CD14-positive monocyte (primary cell): ENCODE results near the gene AGXT. TPM values are rescaled to one million over a fixed set of nuclear protein-coding genes. Genes with fewer than 3 reads are reported as not detected.
A peak's percentile ranks its signal among the peaks of the same experiment; 100 is the strongest.

Experiments used
- DNase-seq, 3 donors: peaks; one replicate each; pipeline ENCODE4 v3.0.0-alpha.2; 2011 to 2022
- H2AFZ ChIP-seq: 2 replicates; pipeline ENCODE4 v1.6.0; 2012; ENCODE audit warnings: mild to moderate bottlenecking, low read depth, low read length, inconsistent platforms; ENCODE audit not compliant: insufficient read depth, poor library complexity, severe bottlenecking
- H3K27ac ChIP-seq, 2 donors: 1 replicate in 1 of 2; 2 replicates in 1 of 2; pipeline ENCODE4 v1.5.1; 2012 to 2013; ENCODE audit warnings: low read length in 2 of 2, control low read depth in 1 of 2, inconsistent platforms in 1 of 2, low read depth in 1 of 2, mild to moderate bottlenecking in 1 of 2
- H3K27me3 ChIP-seq, 2 donors: one replicate each; pipeline versions ENCODE4 v1.6.0 to v1.6.1; 2011 to 2013; ENCODE audit warnings: low read length in 2 of 2; ENCODE audit not compliant: control insufficient read depth in 2 of 2, insufficient read depth in 2 of 2
- H3K36me3 ChIP-seq, 2 donors: replicated peaks in 1 of 2; 1 replicate in 1 of 2; 2 replicates in 1 of 2; pipeline versions ENCODE4 v1.5.1 to v1.6.1; 2012 to 2013; ENCODE audit warnings: low read length in 2 of 2, control low read depth in 1 of 2, inconsistent platforms in 1 of 2, mild to moderate bottlenecking in 1 of 2; ENCODE audit not compliant: insufficient read depth in 2 of 2, control insufficient read depth in 1 of 2
- H3K4me1 ChIP-seq, 2 donors: 1 replicate in 1 of 2; 2 replicates in 1 of 2; pipeline versions ENCODE4 v1.5.1 to v1.6.1; 2012 to 2013; ENCODE audit warnings: low read length in 2 of 2, control low read depth in 1 of 2, inconsistent platforms in 1 of 2, mild to moderate bottlenecking in 1 of 2, moderate library complexity in 1 of 2; ENCODE audit not compliant: insufficient read depth in 2 of 2, control insufficient read depth in 1 of 2
- H3K4me2 ChIP-seq: replicated peaks from 2 replicates; pipeline ENCODE3; 2012; ENCODE audit warnings: low read length, moderate library complexity, mild to moderate bottlenecking; ENCODE audit not compliant: poor library complexity, severe bottlenecking; ENCODE audit errors: extremely low read depth
- H3K4me3 ChIP-seq, 3 experiments: fragments of 200-600 bp in 1 of 3; sonication (generic) in 1 of 3; replicated peaks in 1 of 3; 1 replicate in 2 of 3; 2 replicates in 1 of 3; pipeline ENCODE4 v1.5.1; 2011 to 2013; ENCODE audit warnings: low read length in 3 of 3, mild to moderate bottlenecking in 3 of 3, control low read depth in 2 of 3, low read depth in 2 of 3, inconsistent platforms in 1 of 3, moderate library complexity in 1 of 3
- H3K79me2 ChIP-seq: 2 replicates; pipeline ENCODE4 v1.6.0; 2012; ENCODE audit warnings: mild to moderate bottlenecking, control low read depth, inconsistent platforms, low read length, moderate library complexity; ENCODE audit not compliant: insufficient read depth
- H3K9ac ChIP-seq: 2 replicates; pipeline ENCODE4 v1.6.0; 2017; ENCODE audit warnings: low read length, mild to moderate bottlenecking; ENCODE audit not compliant: insufficient read depth, poor library complexity, severe bottlenecking
- H3K9me3 ChIP-seq, 2 donors: replicated peaks in 1 of 2; 1 replicate in 1 of 2; 2 replicates in 1 of 2; pipeline versions ENCODE4 v1.5.1 to v1.6.1; 2012 to 2013; ENCODE audit warnings: low read length in 2 of 2, control low read depth in 1 of 2; ENCODE audit not compliant: control insufficient read depth in 1 of 2, insufficient read depth in 1 of 2
- H4K20me1 ChIP-seq: 2 replicates; pipeline ENCODE4 v1.6.0; 2012; ENCODE audit warnings: mild to moderate bottlenecking, low read length, control low read depth, moderate library complexity; ENCODE audit not compliant: insufficient read depth
- H3K27ac Mint-ChIP-seq, 7 donors: one replicate each; pipeline ENCODE4 v1.8.0; 2020; ENCODE audit warnings: mild to moderate bottlenecking in 7 of 7, mixed read lengths in 7 of 7, moderate library complexity in 6 of 7, inconsistent platforms in 2 of 7
- H3K27me3 Mint-ChIP-seq, 3 donors: one replicate each; pipeline ENCODE4 v1.8.0; 2021 to 2022; ENCODE audit warnings: low read depth in 3 of 3, mild to moderate bottlenecking in 3 of 3, mixed read lengths in 3 of 3, moderate library complexity in 3 of 3, inconsistent platforms in 1 of 3
- H3K36me3 Mint-ChIP-seq, 2 donors: one replicate each; pipeline ENCODE4 v1.8.0; 2020; ENCODE audit warnings: mixed read lengths in 2 of 2, inconsistent platforms in 1 of 2, mild to moderate bottlenecking in 1 of 2
- H3K4me1 Mint-ChIP-seq: one replicate; pipeline ENCODE4 v1.8.0; 2020; ENCODE audit warnings: mild to moderate bottlenecking, mixed read lengths
- H3K4me3 Mint-ChIP-seq, 2 donors: one replicate each; pipeline ENCODE4 v1.8.0; 2020; ENCODE audit warnings: mild to moderate bottlenecking in 2 of 2, mixed read lengths in 2 of 2, moderate library complexity in 1 of 2
- H3K9me3 Mint-ChIP-seq, 7 donors: one replicate each; pipeline ENCODE4 v1.8.0; 2020 to 2022; ENCODE audit warnings: mixed read lengths in 7 of 7, mild to moderate bottlenecking in 6 of 7, moderate library complexity in 6 of 7, inconsistent platforms in 2 of 7
- WGBS: methylation state at CpG from one replicate; pipeline ENCODE4 v1.1.5; 2013; ENCODE audit warnings: missing lambda C conversion rate; ENCODE audit not compliant: insufficient coverage; 5-methylcytosine and 5-hydroxymethylcytosine counted together
- intact Hi-C, 2 donors: fragments of 100-400 bp; cut with micrococcal nuclease; formaldehyde crosslinking; loops; one replicate each; pipeline versions ENCODE4 v1.15.0 to v1.15.1; 2023
- polyA plus RNA-seq, 3 donors: library from polyadenylated mRNA; depleted of rRNA in 1 of 3; unstranded in 2 of 3; stranded (reverse) in 1 of 3; fragments of 300-500 nt in 2 of 3; fragments of >200 nt in 1 of 3; fragmentation: Illumina TruSeq in 2 of 3; gene quantifications; 1 replicate in 2 of 3; 2 replicates in 1 of 3; pipeline ENCODE4 v1.2.3, GENCODE V29; 2012 to 2021
- TF ChIP-seq, protein P1 (sequence below): fragments of 200-600 bp; IDR thresholded peaks from one replicate; pipeline ENCODE4 v1.8.0; 2022; ENCODE audit warnings: antibody characterized with exemption, mild to moderate bottlenecking

Gene AGXT
- polyA plus RNA-seq, 3 donors, result not detected

DNA sequence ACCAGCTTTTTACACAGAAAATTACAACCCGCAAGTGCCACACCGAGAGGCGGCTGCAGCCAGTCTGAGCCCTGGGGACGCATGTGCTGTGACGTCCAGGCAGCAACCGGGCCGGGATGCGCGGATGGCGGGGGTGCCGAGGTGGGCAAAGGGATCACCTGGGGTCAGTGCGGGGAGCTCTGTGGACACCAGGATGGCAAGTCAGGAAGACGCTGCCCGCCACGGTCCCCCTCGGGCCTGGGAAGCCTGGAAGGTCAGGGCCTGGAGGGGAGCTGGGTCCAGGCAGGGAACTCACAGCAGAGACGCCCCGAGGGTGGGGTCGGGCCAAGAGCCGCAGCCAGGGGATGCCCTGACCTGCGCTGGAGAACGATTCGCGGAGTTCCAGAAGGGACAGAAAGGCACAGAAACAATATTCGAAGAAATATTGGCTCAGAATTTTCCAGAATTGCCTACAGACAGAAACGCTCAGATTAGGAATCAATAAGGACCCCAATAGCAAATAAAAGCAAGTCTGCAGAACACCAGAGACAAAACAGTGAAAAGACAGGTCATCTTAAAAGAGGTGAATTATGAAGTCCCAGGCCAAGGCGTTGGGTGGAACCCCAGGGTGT lies 36.9 kb upstream of the AGXT start:
- peaks cover 7 to 14% of the 10 kb centered on the region in 2 donors for H3K4me1 ChIP-seq
- no peak overlapping the region for H3K27ac ChIP-seq
- peak overlapping the region; percentile 59 for H3K4me2 ChIP-seq
- Mint-ChIP-seq H3K4me3 (peak overlapping the region in 1 of 2 donors; percentile 83), H3K4me1 (peaks cover 6% of the 10 kb centered on the region), H3K36me3 (no peaks in the 10 kb centered on the region), H3K27ac (no peak overlapping the region), H3K9me3 (peaks cover 0 to 8% (median 2%) of the 10 kb centered on the region in 7 donors), H3K27me3 (peaks cover 30 to 56% (median 41%) of the 10 kb centered on the region in 3 donors)
- no peaks in the 10 kb centered on the region for H4K20me1 ChIP-seq
- peaks cover 0 to 7% of the 10 kb centered on the region in 2 donors for H3K9me3 ChIP-seq
- TF ChIP-seq, protein P1, sequence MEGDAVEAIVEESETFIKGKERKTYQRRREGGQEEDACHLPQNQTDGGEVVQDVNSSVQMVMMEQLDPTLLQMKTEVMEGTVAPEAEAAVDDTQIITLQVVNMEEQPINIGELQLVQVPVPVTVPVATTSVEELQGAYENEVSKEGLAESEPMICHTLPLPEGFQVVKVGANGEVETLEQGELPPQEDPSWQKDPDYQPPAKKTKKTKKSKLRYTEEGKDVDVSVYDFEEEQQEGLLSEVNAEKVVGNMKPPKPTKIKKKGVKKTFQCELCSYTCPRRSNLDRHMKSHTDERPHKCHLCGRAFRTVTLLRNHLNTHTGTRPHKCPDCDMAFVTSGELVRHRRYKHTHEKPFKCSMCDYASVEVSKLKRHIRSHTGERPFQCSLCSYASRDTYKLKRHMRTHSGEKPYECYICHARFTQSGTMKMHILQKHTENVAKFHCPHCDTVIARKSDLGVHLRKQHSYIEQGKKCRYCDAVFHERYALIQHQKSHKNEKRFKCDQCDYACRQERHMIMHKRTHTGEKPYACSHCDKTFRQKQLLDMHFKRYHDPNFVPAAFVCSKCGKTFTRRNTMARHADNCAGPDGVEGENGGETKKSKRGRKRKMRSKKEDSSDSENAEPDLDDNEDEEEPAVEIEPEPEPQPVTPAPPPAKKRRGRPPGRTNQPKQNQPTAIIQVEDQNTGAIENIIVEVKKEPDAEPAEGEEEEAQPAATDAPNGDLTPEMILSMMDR, result no peak
- H3K36me3 ChIP-seq, result no peaks in the 10 kb centered on the region
- 9% methylated on average over 26 of the region's 27 CpGs for WGBS
- peak overlapping the region; percentile 54 for H2AFZ ChIP-seq
- no peaks in the 10 kb centered on the region for H3K79me2 ChIP-seq
- intact Hi-C loops, result loop anchor here in 1 of 2 donors (10.0 kb wide), 1 partner anchor 317 kb away; no protein-coding TSS in a partner anchor
- H3K9ac ChIP-seq, result no peak overlapping the region
- DNase-seq, result no peak
- H3K27me3 ChIP-seq, result peaks cover 14 to 49% of the 10 kb centered on the region in 2 donors
- H3K4me3 ChIP-seq, result peak overlapping the region in 1 of 3 experiments; percentile 54

DNA sequence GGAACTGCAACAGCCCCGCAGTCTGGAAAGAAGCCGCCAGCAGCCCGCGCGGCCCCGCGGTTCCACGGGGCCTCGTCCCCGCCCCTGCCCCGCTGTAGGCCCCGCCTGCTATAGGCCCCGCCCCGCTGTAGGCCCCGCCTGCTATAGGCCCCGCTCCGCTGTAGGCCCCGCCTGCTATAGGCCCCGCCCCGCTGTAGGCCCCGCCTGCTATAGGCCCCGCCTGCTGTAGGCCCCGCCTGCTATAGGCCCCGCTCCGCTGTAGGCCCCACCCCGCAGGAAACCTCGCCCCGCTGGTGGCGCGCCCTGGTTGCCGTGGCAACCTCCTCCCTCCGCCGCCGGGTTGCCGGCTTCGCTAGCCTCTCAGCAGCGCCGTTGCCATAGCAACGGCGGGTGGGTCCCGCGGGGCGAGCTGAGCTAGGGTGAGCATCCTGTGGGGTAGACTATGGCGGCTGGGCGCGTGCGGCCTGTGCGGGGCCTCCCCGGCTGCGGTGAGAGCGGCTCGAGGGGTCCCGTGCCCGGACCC lies 36.4 kb upstream of the AGXT start:
- H3K9me3 ChIP-seq, result peaks cover 0 to 4% of the 10 kb centered on the region in 2 donors
- intact Hi-C loops, result loop anchor here in 1 of 2 donors (10.0 kb wide), 1 partner anchor 317 kb away; no protein-coding TSS in a partner anchor
- WGBS, result 4% methylated on average over 54 of the region's 54 CpGs
- H4K20me1 ChIP-seq, result no peaks in the 10 kb centered on the region
- DNase-seq, result peak; percentile 80 to 86 (median 81)
- TF ChIP-seq, protein P1, result no peak
- peak overlapping the region; percentile 54 for H2AFZ ChIP-seq
- no peak overlapping the region for H3K9ac ChIP-seq
- H3K36me3 ChIP-seq, result no peaks in the 10 kb centered on the region
- Mint-ChIP-seq H3K27ac (no peak overlapping the region), H3K9me3 (peaks cover 0 to 3% (median 2%) of the 10 kb centered on the region in 7 donors), H3K27me3 (peaks cover 31 to 56% (median 37%) of the 10 kb centered on the region in 3 donors), H3K4me3 (peak overlapping the region in 1 of 2 donors; percentile 83), H3K36me3 (no peaks in the 10 kb centered on the region), H3K4me1 (peaks cover 6% of the 10 kb centered on the region)
- peaks cover 12 to 44% of the 10 kb centered on the region in 2 donors for H3K27me3 ChIP-seq
- no peak overlapping the region for H3K27ac ChIP-seq
- peak overlapping the region; percentile 59 for H3K4me2 ChIP-seq
- H3K4me3 ChIP-seq, result peak overlapping the region in 1 of 3 experiments; percentile 54
- H3K79me2 ChIP-seq, result no peaks in the 10 kb centered on the region
- peaks cover 7 to 14% of the 10 kb centered on the region in 2 donors for H3K4me1 ChIP-seq
